OCI-LY3 (cell line): ENCODE measurements around the gene RHOH.

Source experiments
- EZH2phosphoT487 ChIP-seq: fragments of 200-600 bp; shearing (Covaris generic); IDR thresholded peaks from 2 replicates; pipeline ENCODE4 v1.6.1; 2018; ENCODE audit warnings: antibody characterized with exemption, mixed run types, low read depth
- TF ChIP-seq, protein P1 (sequence below): fragments of 200-600, 300-600 bp; sonication (generic); IDR thresholded peaks from 2 replicates; pipeline ENCODE4 v1.5.1; 2014; ENCODE audit warnings: antibody characterized with exemption, low read length, low read depth

DNA sequence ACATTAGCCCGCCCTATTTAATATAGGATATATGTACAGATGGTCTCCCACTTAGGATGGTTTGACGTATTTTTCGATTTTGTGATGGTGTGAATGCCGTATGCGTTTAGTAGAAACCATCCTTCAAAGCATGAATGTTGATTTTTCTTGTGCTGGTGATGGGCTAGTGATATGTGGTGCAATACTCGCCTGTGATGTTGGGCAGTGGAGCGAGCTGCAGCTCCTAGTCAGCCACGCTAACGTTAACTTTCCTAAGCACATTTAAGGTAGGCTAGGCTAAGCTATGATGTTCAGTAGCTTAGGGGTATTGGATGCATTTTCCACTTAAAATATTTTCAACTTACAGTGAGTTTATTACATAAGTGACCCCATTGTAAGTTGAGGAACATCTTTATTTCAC is 36.6 kb upstream of the RHOH start:
- TF ChIP-seq, protein P1, sequence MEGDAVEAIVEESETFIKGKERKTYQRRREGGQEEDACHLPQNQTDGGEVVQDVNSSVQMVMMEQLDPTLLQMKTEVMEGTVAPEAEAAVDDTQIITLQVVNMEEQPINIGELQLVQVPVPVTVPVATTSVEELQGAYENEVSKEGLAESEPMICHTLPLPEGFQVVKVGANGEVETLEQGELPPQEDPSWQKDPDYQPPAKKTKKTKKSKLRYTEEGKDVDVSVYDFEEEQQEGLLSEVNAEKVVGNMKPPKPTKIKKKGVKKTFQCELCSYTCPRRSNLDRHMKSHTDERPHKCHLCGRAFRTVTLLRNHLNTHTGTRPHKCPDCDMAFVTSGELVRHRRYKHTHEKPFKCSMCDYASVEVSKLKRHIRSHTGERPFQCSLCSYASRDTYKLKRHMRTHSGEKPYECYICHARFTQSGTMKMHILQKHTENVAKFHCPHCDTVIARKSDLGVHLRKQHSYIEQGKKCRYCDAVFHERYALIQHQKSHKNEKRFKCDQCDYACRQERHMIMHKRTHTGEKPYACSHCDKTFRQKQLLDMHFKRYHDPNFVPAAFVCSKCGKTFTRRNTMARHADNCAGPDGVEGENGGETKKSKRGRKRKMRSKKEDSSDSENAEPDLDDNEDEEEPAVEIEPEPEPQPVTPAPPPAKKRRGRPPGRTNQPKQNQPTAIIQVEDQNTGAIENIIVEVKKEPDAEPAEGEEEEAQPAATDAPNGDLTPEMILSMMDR: no peak
- TF ChIP-seq EZH2phosphoT487: no peak
